T1000 (cell line): ENCODE data around the gene SLC24A3.

Experiments
- DNase-seq: peaks from one replicate; lab custom pipeline; 2025; ENCODE audit warnings: mixed read lengths; lab: John Stamatoyannopoulos, UW

Gene SLC24A3

GRCh38 chr20:19212469-19212815 is at the start of gene SLC24A3:
Gene SLC24A3 (plus strand): TSS chr20:19212642.
- DNase-seq, result no peak

- DNase-seq, result no peak
Observed at GRCh38 chr20:19170148-19170547, 42.3 kb upstream of the SLC24A3 start.

- no peak for DNase-seq
Observed at GRCh38 chr20:19172637-19173036, 39.8 kb upstream of the SLC24A3 start.

GRCh38 chr20:19176470-19177052 is 35.9 kb upstream of the SLC24A3 start:
- no peak for DNase-seq

- DNase-seq, result no peak
Observed at GRCh38 chr20:19181552-19181951, 30.9 kb upstream of the SLC24A3 start.

GRCh38 chr20:19185083-19185482 is 27.4 kb upstream of the SLC24A3 start:
- DNase-seq, result no peak

GRCh38 chr20:19193349-19193748 is 19.1 kb upstream of the SLC24A3 start:
- no peak for DNase-seq

GRCh38 chr20:19205981-19206396 is 6.5 kb upstream of the SLC24A3 start:
- DNase-seq, result no peak

- DNase-seq, result no peak
Observed at GRCh38 chr20:19207541-19207940, 4.9 kb upstream of the SLC24A3 start.

GRCh38 chr20:19210391-19211155 is 1.9 kb upstream of the SLC24A3 start:
- DNase-seq, result no peak

GRCh38 chr20:19211252-19211651 is 1.2 kb upstream of the SLC24A3 start:
- DNase-seq, result no peak

- DNase-seq, result no peak
Observed at GRCh38 chr20:19211661-19212468, 577 bp upstream of the SLC24A3 start.

- no peak for DNase-seq
Observed at GRCh38 chr20:19212821-19213502, 520 bp downstream of the SLC24A3 start.

GRCh38 chr20:19213946-19214490 is 1.6 kb downstream of the SLC24A3 start:
- DNase-seq, result no peak

- no peak for DNase-seq
Observed at GRCh38 chr20:19218411-19218810, 6.0 kb downstream of the SLC24A3 start.

GRCh38 chr20:19222520-19223040 is 10.1 kb downstream of the SLC24A3 start:
- no peak for DNase-seq

- no peak for DNase-seq
Observed at GRCh38 chr20:19223640-19224039, 11.2 kb downstream of the SLC24A3 start.

- DNase-seq, result no peak
Observed at GRCh38 chr20:19231359-19232035, 19.1 kb downstream of the SLC24A3 start.

GRCh38 chr20:19232997-19233794 is 20.8 kb downstream of the SLC24A3 start:
- no peak for DNase-seq

GRCh38 chr20:19236371-19237055 is 24.1 kb downstream of the SLC24A3 start:
- no peak for DNase-seq
